SW 1271 (cell line): Measurements from ENCODE around the gene RMI2.
A peak's percentile ranks its signal among the peaks of the same experiment; 100 is the strongest.
"Not testable (repeated sequence)": the region's sequence is repeated elsewhere in the genome, so short reads cannot be mapped to it uniquely, and the experiment has no call there.

Source experiments
- DNase-seq, 2 experiments: peaks; one replicate each; lab custom pipeline; 2025; lab: John Stamatoyannopoulos, UW

Gene RMI2

GRCh38 chr16:11345040-11345862, at the start of gene RMI2:
TSS of gene RMI2 (plus strand) at chr16:11345459. CDS start at chr16:11345472, 13 bp downstream.
- peak; percentile 20 to 92 for DNase-seq

- DNase-seq = no peak
These were observed 49.6 kb upstream of the RMI2 start for GRCh38 chr16:11295672-11296071.

- DNase-seq = no peak
These were observed 48.9 kb upstream of the RMI2 start for GRCh38 chr16:11296351-11296705.

- no peak for DNase-seq
These were observed 48.4 kb upstream of the RMI2 start for GRCh38 chr16:11296706-11297491.

GRCh38 chr16:11297492-11298142, 47.6 kb upstream of the RMI2 start:
- DNase-seq = no peak

- no peak for DNase-seq
These were observed 46.9 kb upstream of the RMI2 start for GRCh38 chr16:11298143-11298900.

- not testable (repeated sequence) for DNase-seq
These were observed 46.2 kb upstream of the RMI2 start for GRCh38 chr16:11298950-11299547.

GRCh38 chr16:11299865-11300559, 45.2 kb upstream of the RMI2 start:
- no peak for DNase-seq

- DNase-seq = no peak
These were observed 44.7 kb upstream of the RMI2 start for GRCh38 chr16:11300560-11300892.

GRCh38 chr16:11301645-11302501, 43.4 kb upstream of the RMI2 start:
- DNase-seq = no peak

GRCh38 chr16:11302977-11303376, 42.3 kb upstream of the RMI2 start:
- DNase-seq = no peak

- no peak for DNase-seq
These were observed 41.7 kb upstream of the RMI2 start for GRCh38 chr16:11303405-11304138.

- DNase-seq = no peak
These were observed 38.9 kb upstream of the RMI2 start for GRCh38 chr16:11306381-11306780.

- no peak for DNase-seq
These were observed 38.1 kb upstream of the RMI2 start for GRCh38 chr16:11306997-11307638.

- DNase-seq = no peak
These were observed 37.4 kb upstream of the RMI2 start for GRCh38 chr16:11307639-11308492.

- DNase-seq = no peak
These were observed 36.6 kb upstream of the RMI2 start for GRCh38 chr16:11308493-11309283.
